ENCODE measurements around the gene TBX3. TPM values are rescaled to one million over a fixed set of nuclear protein-coding genes. Genes with fewer than 3 reads are reported as not detected.

TBX3 gene
- total and polyA plus RNA-seq, 10 of the 15 experiments (the other 5 are each of a cell fraction or from before 2014, with no cell fraction given), result 0.04 to 0.28 (median 0.08) TPM; not detected in 7

DNA sequence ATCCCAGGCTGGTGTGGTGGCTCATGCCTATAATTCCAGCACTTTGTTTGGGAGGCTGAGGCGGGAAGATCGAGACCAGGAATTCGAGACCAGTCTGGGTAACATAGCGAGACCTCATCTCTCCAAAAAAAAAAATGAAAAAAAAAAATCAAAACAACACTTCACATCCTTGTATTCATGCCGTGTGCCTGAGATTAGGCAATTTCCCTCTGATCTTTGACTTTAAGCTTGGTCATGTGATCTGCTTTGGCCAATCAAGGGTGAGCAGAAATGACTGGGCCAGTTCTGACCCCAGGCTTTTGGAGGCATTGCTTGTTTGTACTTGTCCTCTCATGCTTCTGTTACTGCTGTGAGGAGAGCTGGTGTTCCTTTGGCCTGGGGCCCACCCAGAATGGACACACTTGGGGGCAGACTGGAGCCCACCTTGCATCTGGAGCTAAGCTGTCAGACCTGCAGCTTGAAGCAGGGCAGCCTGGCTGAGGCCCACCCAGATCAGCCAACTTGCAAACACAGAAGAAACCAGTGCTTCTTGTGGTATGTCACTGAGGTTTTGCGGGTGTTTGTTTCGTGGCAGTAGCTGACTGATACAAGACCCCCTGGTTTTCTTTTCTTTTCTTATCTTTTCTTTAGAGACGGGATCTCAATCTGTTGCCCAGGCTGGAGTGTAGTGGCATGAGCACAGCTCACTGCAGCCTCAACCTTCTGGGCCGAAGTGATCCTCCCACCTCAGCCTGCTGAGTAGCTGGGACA is 29.7 kb upstream of the TBX3 start (continued):
- TF ChIP-seq, protein P1, sequence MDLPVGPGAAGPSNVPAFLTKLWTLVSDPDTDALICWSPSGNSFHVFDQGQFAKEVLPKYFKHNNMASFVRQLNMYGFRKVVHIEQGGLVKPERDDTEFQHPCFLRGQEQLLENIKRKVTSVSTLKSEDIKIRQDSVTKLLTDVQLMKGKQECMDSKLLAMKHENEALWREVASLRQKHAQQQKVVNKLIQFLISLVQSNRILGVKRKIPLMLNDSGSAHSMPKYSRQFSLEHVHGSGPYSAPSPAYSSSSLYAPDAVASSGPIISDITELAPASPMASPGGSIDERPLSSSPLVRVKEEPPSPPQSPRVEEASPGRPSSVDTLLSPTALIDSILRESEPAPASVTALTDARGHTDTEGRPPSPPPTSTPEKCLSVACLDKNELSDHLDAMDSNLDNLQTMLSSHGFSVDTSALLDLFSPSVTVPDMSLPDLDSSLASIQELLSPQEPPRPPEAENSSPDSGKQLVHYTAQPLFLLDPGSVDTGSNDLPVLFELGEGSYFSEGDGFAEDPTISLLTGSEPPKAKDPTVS (IDR thresholded peaks at IDR 0.05; ENCODE audit: low read depth, low read length), result no peak
- TF ChIP-seq, protein P2, sequence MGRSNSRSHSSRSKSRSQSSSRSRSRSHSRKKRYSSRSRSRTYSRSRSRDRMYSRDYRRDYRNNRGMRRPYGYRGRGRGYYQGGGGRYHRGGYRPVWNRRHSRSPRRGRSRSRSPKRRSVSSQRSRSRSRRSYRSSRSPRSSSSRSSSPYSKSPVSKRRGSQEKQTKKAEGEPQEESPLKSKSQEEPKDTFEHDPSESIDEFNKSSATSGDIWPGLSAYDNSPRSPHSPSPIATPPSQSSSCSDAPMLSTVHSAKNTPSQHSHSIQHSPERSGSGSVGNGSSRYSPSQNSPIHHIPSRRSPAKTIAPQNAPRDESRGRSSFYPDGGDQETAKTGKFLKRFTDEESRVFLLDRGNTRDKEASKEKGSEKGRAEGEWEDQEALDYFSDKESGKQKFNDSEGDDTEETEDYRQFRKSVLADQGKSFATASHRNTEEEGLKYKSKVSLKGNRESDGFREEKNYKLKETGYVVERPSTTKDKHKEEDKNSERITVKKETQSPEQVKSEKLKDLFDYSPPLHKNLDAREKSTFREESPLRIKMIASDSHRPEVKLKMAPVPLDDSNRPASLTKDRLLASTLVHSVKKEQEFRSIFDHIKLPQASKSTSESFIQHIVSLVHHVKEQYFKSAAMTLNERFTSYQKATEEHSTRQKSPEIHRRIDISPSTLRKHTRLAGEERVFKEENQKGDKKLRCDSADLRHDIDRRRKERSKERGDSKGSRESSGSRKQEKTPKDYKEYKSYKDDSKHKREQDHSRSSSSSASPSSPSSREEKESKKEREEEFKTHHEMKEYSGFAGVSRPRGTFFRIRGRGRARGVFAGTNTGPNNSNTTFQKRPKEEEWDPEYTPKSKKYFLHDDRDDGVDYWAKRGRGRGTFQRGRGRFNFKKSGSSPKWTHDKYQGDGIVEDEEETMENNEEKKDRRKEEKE (IDR thresholded peaks at IDR 0.05), result no peak
- TF ChIP-seq TCF7 (IDR thresholded peaks at IDR 0.05; ENCODE audit: borderline replicate concordance), result no peak
- TF ChIP-seq, protein P3, sequence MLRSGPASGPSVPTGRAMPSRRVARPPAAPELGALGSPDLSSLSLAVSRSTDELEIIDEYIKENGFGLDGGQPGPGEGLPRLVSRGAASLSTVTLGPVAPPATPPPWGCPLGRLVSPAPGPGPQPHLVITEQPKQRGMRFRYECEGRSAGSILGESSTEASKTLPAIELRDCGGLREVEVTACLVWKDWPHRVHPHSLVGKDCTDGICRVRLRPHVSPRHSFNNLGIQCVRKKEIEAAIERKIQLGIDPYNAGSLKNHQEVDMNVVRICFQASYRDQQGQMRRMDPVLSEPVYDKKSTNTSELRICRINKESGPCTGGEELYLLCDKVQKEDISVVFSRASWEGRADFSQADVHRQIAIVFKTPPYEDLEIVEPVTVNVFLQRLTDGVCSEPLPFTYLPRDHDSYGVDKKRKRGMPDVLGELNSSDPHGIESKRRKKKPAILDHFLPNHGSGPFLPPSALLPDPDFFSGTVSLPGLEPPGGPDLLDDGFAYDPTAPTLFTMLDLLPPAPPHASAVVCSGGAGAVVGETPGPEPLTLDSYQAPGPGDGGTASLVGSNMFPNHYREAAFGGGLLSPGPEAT (IDR thresholded peaks at IDR 0.05; ENCODE audit: low read depth), result no peak

DNA sequence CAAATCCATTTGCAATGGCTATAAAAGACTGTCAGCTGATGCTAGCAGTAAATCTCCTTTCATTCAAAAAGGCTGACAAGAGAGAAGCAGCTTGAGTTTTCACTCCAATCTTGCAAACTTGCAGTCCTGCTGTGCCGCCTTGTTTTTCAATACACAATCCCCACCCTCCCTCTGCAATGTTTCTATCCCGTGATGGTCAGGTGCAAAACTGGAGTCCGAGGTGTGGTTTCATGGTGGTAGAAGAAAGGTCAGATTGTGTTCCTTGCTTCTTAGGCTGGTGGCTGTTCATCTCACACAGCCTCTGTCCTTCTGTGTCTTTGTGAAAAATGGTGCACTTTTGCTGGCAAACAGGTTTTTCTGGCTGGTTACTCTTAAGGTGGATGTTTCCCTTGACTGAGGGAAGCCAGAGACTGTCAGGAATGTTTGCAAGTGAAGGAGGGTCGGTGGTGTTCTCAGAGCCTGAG is 27.7 kb upstream of the TBX3 start:
- WGBS (ENCODE audit: insufficient coverage, insufficient replicate concordance, low lambda C conversion rate, missing lambda C conversion rate), result 18% methylated on average over 4 of the region's 4 CpGs
- Histone ChIP-seq H3K4me1 (ENCODE audit: control insufficient read depth, insufficient read depth, low read length) (no peaks in the 10 kb centered on the region), H3K9me3 (replicated peaks; ENCODE audit: control insufficient read depth, insufficient read depth, low read length) (no peaks in the 10 kb centered on the region; the same call in 2 of the 3 replicates), H4K20me1 (ENCODE audit: control insufficient read depth, insufficient read depth) (no peaks in the 10 kb centered on the region), H3K9ac (ENCODE audit: control insufficient read depth, insufficient read depth, low read length) (no peak overlapping the region), H3K36me3 (ENCODE audit: control insufficient read depth in 2 of 2, insufficient read depth in 2 of 2, low read length in 1 of 2) (no peaks in the 10 kb centered on the region), H3K27ac (ENCODE audit: control insufficient read depth, insufficient read depth) (no peak overlapping the region), H3K4me3 (no peak overlapping the region), H3K79me2 (ENCODE audit: control insufficient read depth, insufficient read depth, low read length) (no peaks in the 10 kb centered on the region), H3K4me2 (ENCODE audit: control insufficient read depth, insufficient read depth) (no peak overlapping the region), H3K27me3 (replicated peaks in 1 of 2; ENCODE audit: control insufficient read depth in 2 of 2, insufficient read depth in 2 of 2, low read length in 1 of 2) (no peaks in the 10 kb centered on the region), H2AFZ (ENCODE audit: control insufficient read depth, low read depth, low read length) (no peak overlapping the region)
- RAD21 ChIA-PET (ENCODE audit: unreplicated experiment), result no interaction called here
- intact Hi-C loops (cut with micrococcal nuclease; ENCODE audit: unreplicated experiment) (no loop called here), in situ Hi-C loops (cut with MboI) (no loop called here)
- no TSS peak for BruUV-seq (replicated peaks)
- no peak for DNase-seq (ENCODE audit: low read depth, low spot score)
- FAIRE-seq, result no peak
- POLR2A ChIA-PET, result interaction anchor here (0.6 kb wide), 1 partner anchor 1451 kb away, joined by 4 read pairs; no protein-coding TSS in a partner anchor
- SMC1A ChIA-PET (ENCODE audit: uncharacterized antibody, unreplicated experiment), result no interaction called here
- CTCF ChIA-PET, result no interaction called here
- no peak for ATAC-seq
- no peak for TF ChIP-seq ZSCAN29 (IDR thresholded peaks at IDR 0.05)
- no peak for TF ChIP-seq PKNOX1 (IDR thresholded peaks at IDR 0.05)
- TF ChIP-seq TAF1 (IDR thresholded peaks at IDR 0.05; ENCODE audit: borderline replicate concordance, low read depth, low read length), result no peak
- TF ChIP-seq ESRRA (IDR thresholded peaks at IDR 0.05; ENCODE audit: low read length), result no peak
- TF ChIP-seq, protein P4, sequence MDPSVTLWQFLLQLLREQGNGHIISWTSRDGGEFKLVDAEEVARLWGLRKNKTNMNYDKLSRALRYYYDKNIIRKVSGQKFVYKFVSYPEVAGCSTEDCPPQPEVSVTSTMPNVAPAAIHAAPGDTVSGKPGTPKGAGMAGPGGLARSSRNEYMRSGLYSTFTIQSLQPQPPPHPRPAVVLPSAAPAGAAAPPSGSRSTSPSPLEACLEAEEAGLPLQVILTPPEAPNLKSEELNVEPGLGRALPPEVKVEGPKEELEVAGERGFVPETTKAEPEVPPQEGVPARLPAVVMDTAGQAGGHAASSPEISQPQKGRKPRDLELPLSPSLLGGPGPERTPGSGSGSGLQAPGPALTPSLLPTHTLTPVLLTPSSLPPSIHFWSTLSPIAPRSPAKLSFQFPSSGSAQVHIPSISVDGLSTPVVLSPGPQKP (IDR thresholded peaks at IDR 0.05; ENCODE audit: low read depth, low read length), result no peak
- TF ChIP-seq ZNF384 (IDR thresholded peaks at IDR 0.05; ENCODE audit: borderline replicate concordance, low read depth, low read length), result no peak
- no peak for TF ChIP-seq EGR1 (IDR thresholded peaks at IDR 0.05; ENCODE audit: borderline replicate concordance in 1 of 2, low read depth in 2 of 2, low read length in 2 of 2)
- no peak for TF ChIP-seq ZNF274 (IDR thresholded peaks at IDR 0.05; ENCODE audit: insufficient read depth, insufficient read length)
- TF ChIP-seq HDAC2 (IDR thresholded peaks at IDR 0.05), result no peak
- TF ChIP-seq RUNX3 (IDR thresholded peaks at IDR 0.05; ENCODE audit: low read length), result no peak
